Nephron (organoid): ENCODE measurements around the gene WNT2B.
A peak's percentile ranks its signal among the peaks of the same experiment; 100 is the strongest.

ENCODE experiments used
- H3K27ac Mint-ChIP-seq, 3 experiments: 2 replicates each; pipeline ENCODE4 v1.8.0; 2020; ENCODE audit warnings: mixed read lengths in 3 of 3, mild to moderate bottlenecking in 2 of 3, moderate library complexity in 1 of 3
- H3K27me3 Mint-ChIP-seq: 2 replicates; pipeline ENCODE4 v1.8.0; 2021; ENCODE audit warnings: low read depth, mild to moderate bottlenecking, moderate library complexity, mixed read lengths
- H3K36me3 Mint-ChIP-seq: 2 replicates; pipeline ENCODE4 v1.8.0; 2020; ENCODE audit warnings: low read depth, mixed read lengths
- H3K4me1 Mint-ChIP-seq: 2 replicates; pipeline ENCODE4 v1.8.0; 2020; ENCODE audit warnings: mixed read lengths
- H3K4me3 Mint-ChIP-seq, 3 experiments: 2 replicates each; pipeline ENCODE4 v1.8.0; 2020; ENCODE audit warnings: mild to moderate bottlenecking in 3 of 3, mixed read lengths in 3 of 3, moderate library complexity in 2 of 3
- H3K9me3 Mint-ChIP-seq: 2 replicates; pipeline ENCODE4 v1.8.0; 2020; ENCODE audit warnings: mixed read lengths
- TF ChIP-seq, protein P1 (sequence below), 3 experiments: fragments of 200-600 bp; sonication (generic); IDR thresholded peaks; one replicate each; pipeline ENCODE4 v1.5.0; 2021; ENCODE audit warnings: antibody characterized with exemption in 3 of 3; ENCODE audit not compliant: unreplicated experiment in 3 of 3

The WNT2B gene

GRCh38 chr1:112544011-112544688 is 35.4 kb downstream of the WNT2B start:
- peaks cover 10% of the 10 kb centered on the region for H3K4me1 Mint-ChIP-seq
- H3K4me3 Mint-ChIP-seq = no peak overlapping the region
- TF ChIP-seq, protein P1, sequence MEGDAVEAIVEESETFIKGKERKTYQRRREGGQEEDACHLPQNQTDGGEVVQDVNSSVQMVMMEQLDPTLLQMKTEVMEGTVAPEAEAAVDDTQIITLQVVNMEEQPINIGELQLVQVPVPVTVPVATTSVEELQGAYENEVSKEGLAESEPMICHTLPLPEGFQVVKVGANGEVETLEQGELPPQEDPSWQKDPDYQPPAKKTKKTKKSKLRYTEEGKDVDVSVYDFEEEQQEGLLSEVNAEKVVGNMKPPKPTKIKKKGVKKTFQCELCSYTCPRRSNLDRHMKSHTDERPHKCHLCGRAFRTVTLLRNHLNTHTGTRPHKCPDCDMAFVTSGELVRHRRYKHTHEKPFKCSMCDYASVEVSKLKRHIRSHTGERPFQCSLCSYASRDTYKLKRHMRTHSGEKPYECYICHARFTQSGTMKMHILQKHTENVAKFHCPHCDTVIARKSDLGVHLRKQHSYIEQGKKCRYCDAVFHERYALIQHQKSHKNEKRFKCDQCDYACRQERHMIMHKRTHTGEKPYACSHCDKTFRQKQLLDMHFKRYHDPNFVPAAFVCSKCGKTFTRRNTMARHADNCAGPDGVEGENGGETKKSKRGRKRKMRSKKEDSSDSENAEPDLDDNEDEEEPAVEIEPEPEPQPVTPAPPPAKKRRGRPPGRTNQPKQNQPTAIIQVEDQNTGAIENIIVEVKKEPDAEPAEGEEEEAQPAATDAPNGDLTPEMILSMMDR (IDR thresholded peaks at IDR 0.05; ENCODE audit: unreplicated experiment in 3 of 3) = no peak
- no peaks in the 10 kb centered on the region for H3K27me3 Mint-ChIP-seq
- peaks cover 23% of the 10 kb centered on the region for H3K36me3 Mint-ChIP-seq
- no peaks in the 10 kb centered on the region for H3K9me3 Mint-ChIP-seq
- peak overlapping the region in 2 of 3 experiments; percentile 60 to 72 for H3K27ac Mint-ChIP-seq

DNA sequence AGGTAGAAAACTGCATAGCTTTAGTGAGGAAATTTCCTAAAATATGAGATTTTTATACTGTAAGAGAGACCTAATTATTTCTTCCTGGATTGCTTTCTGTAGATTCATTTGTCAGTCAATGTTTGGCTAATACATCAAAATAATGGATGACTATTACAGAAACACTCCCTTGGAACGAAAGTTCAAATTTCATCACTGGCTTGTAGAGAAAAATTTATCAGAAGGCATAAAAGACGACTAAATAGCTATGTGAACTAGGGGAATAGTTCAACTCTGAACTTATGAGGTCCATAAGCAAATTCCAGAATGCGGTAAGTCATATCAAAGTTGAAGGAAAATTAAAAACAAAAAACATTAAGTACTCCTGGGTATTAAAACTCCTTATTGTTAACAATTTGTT is 36.0 kb downstream of the WNT2B start:
- H3K4me1 Mint-ChIP-seq = peaks cover 10% of the 10 kb centered on the region
- H3K9me3 Mint-ChIP-seq = no peaks in the 10 kb centered on the region
- no peak overlapping the region for H3K4me3 Mint-ChIP-seq
- H3K27ac Mint-ChIP-seq = peak overlapping the region in 2 of 3 experiments; percentile 50 to 60
- TF ChIP-seq, protein P1 (IDR thresholded peaks at IDR 0.05; ENCODE audit: unreplicated experiment in 3 of 3) = no peak
- H3K36me3 Mint-ChIP-seq = peaks cover 25% of the 10 kb centered on the region
- H3K27me3 Mint-ChIP-seq = no peaks in the 10 kb centered on the region

DNA sequence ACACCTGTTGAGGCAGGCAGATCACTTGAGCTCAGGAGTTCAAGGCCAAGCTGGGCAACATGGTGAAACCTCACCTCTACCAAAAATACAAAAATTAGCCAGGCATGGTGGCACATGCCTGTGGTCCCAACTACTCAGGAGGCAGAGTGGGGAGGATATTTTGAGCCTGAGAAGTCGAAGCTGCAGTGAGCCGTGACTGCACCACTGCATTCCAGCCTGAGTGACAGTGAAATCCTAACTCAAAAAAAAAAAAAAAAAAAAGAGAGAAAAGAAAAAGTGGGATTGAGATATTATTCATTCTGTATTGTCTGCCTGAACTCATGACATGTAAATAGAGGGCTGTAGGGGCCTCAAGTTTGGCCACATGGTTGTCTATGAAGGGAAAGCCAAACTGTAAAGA is 37.3 kb downstream of the WNT2B start:
- H3K4me3 Mint-ChIP-seq = no peak overlapping the region
- no peaks in the 10 kb centered on the region for H3K27me3 Mint-ChIP-seq
- no peaks in the 10 kb centered on the region for H3K9me3 Mint-ChIP-seq
- peaks cover 25% of the 10 kb centered on the region for H3K36me3 Mint-ChIP-seq
- H3K4me1 Mint-ChIP-seq = peaks cover 5% of the 10 kb centered on the region
- TF ChIP-seq, protein P1 (IDR thresholded peaks at IDR 0.05; ENCODE audit: unreplicated experiment in 3 of 3) = no peak
- H3K27ac Mint-ChIP-seq = no peak overlapping the region

GRCh38 chr1:112548547-112548946 is 39.8 kb downstream of the WNT2B start:
- no peak overlapping the region for H3K4me3 Mint-ChIP-seq
- H3K27ac Mint-ChIP-seq = no peak overlapping the region
- peaks cover 29% of the 10 kb centered on the region for H3K36me3 Mint-ChIP-seq
- no peaks in the 10 kb centered on the region for H3K9me3 Mint-ChIP-seq
- TF ChIP-seq, protein P1 (IDR thresholded peaks at IDR 0.05; ENCODE audit: unreplicated experiment in 3 of 3) = no peak
- H3K4me1 Mint-ChIP-seq = peaks cover 5% of the 10 kb centered on the region
- H3K27me3 Mint-ChIP-seq = no peaks in the 10 kb centered on the region

- Mint-ChIP-seq H3K9me3 (no peaks in the 10 kb centered on the region), H3K27ac (no peak overlapping the region)
Measured at GRCh38 chr1:112549590-112549989, 40.8 kb downstream of the WNT2B start.

More at GRCh38 chr1:112549590-112549989, 40.8 kb downstream of the WNT2B start:
- Mint-ChIP-seq H3K27me3 (no peaks in the 10 kb centered on the region), H3K36me3 (peaks cover 33% of the 10 kb centered on the region), H3K4me3 (no peak overlapping the region), H3K4me1 (peaks cover 5% of the 10 kb centered on the region)
- TF ChIP-seq, protein P1 (IDR thresholded peaks at IDR 0.05; ENCODE audit: unreplicated experiment in 3 of 3) = no peak
